BJ (cell line): ENCODE measurements around the gene RHBDD3. TPM values are rescaled to one million over a fixed set of nuclear protein-coding genes. Genes with fewer than 3 reads are reported as not detected.

Experiments used
- CTCF ChIA-PET: fragments of 350-600 bp; formaldehyde crosslinking; extraction: SDS; loops from one replicate; lab custom pipeline; 2021; ENCODE audit warnings: antibody characterized with exemption, inconsistent platforms; lab: Yijun Ruan, JAX
- POLR2A ChIA-PET: fragments of 300-600 bp; sonication (Branson Sonifier 250); formaldehyde crosslinking; extraction: SDS; loops from one replicate; lab custom pipeline; 2021; ENCODE audit warnings: antibody characterized with exemption; lab: Charles Lee
- DNase-seq: peaks from one replicate; pipeline ENCODE4 v3.0.0-alpha.2; 2011; ENCODE audit warnings: low read depth
- H3K27me3 ChIP-seq: 2 replicates; pipeline ENCODE4 v1.6.0; 2011; ENCODE audit warnings: low read length; ENCODE audit not compliant: control insufficient read depth, insufficient read depth
- H3K36me3 ChIP-seq: 2 replicates; pipeline ENCODE4 v1.5.1; 2011; ENCODE audit warnings: low read length; ENCODE audit not compliant: control insufficient read depth, insufficient read depth
- H3K4me3 ChIP-seq: 2 replicates; pipeline ENCODE4 v1.5.1; 2011; ENCODE audit warnings: low read depth, mild to moderate bottlenecking, control low read depth, low read length
- polyA plus RNA-seq: library from polyadenylated mRNA; depleted of rRNA; stranded (reverse); fragments of >200 nt; gene quantifications from 2 replicates; pipeline ENCODE4 v1.2.3, GENCODE V29; 2011
- TF ChIP-seq, protein P1 (sequence below): IDR thresholded peaks from 2 replicates; pipeline ENCODE4 v1.5.1; 2011; ENCODE audit warnings: low read depth, mild to moderate bottlenecking, control low read depth, inconsistent platforms, low read length, moderate library complexity; ENCODE audit not compliant: insufficient read depth

RHBDD3 gene
- polyA plus RNA-seq, 1 experiment: 15.6 TPM

- ChIA-PET CTCF (interaction anchor here (1.8 kb wide), 1 partner anchor 48 kb away, joined by 8 read pairs; no protein-coding TSS in a partner anchor), POLR2A (no interaction called here)
- Histone ChIP-seq H3K4me3 (no peak overlapping the region), H3K27me3 (peaks cover 14% of the 10 kb centered on the region), H3K36me3 (peaks cover 4% of the 10 kb centered on the region)
- DNase-seq: peak; percentile 88
- TF ChIP-seq, protein P1, sequence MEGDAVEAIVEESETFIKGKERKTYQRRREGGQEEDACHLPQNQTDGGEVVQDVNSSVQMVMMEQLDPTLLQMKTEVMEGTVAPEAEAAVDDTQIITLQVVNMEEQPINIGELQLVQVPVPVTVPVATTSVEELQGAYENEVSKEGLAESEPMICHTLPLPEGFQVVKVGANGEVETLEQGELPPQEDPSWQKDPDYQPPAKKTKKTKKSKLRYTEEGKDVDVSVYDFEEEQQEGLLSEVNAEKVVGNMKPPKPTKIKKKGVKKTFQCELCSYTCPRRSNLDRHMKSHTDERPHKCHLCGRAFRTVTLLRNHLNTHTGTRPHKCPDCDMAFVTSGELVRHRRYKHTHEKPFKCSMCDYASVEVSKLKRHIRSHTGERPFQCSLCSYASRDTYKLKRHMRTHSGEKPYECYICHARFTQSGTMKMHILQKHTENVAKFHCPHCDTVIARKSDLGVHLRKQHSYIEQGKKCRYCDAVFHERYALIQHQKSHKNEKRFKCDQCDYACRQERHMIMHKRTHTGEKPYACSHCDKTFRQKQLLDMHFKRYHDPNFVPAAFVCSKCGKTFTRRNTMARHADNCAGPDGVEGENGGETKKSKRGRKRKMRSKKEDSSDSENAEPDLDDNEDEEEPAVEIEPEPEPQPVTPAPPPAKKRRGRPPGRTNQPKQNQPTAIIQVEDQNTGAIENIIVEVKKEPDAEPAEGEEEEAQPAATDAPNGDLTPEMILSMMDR: no peak
These were observed 43.1 kb upstream of the RHBDD3 start for GRCh38 chr22:29310863-29311339.

- peaks cover 13% of the 10 kb centered on the region for H3K27me3 ChIP-seq
- DNase-seq: no peak
- ChIA-PET POLR2A (no interaction called here), CTCF (interaction anchor here (1.8 to 6.7 kb wide), 2 partner anchors 48 kb away, joined by 8 to 69 read pairs; no protein-coding TSS in a partner anchor)
- TF ChIP-seq, protein P1: no peak
- no peak overlapping the region for H3K4me3 ChIP-seq
- H3K36me3 ChIP-seq: peaks cover 4% of the 10 kb centered on the region
These were observed 42.5 kb upstream of the RHBDD3 start for GRCh38 chr22:29310065-29310862.

DNA sequence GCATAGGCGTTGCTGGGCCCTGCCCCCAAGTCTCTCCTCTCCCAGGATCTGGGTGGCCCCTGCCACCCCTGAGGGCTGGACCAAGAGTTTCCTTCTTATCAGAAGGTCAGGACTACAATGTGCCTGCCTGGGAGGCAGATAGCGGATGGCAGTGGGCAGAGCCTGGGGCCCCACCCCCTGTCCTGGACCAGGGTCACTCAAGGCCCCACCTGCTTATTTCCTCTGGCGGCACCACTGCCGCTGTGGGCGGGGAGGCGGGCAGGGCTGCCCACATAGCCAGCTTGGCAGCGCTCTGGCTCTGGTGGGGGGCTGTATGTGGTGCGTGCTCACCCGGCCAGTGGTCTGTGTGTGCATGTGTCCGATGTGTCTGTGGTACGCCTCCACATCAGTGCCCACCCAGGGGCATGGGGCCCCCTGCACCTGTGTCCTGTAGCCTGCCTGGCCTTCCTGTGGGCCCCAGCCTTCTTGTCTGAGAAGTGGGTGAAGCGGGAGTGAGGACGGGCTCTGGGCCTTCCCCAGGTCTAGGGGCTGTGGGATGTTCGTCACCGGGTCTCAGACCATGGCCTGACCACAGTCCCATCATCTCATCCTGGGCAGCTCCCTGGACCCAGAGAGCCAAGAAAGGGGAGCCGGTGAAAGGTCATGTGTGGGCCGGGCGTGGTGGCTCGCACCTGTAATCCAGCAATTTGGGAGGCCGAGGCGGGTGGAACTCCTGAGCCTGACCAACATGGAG is 41.7 kb upstream of the RHBDD3 start:
- Histone ChIP-seq H3K36me3 (peaks cover 4% of the 10 kb centered on the region), H3K4me3 (no peak overlapping the region), H3K27me3 (peaks cover 10% of the 10 kb centered on the region)
- no peak for DNase-seq
- CTCF ChIA-PET: interaction anchor here (6.7 kb wide), 1 partner anchor 48 kb away, joined by 69 read pairs; no protein-coding TSS in a partner anchor
- TF ChIP-seq, protein P1: no peak
- POLR2A ChIA-PET: no interaction called here

DNA sequence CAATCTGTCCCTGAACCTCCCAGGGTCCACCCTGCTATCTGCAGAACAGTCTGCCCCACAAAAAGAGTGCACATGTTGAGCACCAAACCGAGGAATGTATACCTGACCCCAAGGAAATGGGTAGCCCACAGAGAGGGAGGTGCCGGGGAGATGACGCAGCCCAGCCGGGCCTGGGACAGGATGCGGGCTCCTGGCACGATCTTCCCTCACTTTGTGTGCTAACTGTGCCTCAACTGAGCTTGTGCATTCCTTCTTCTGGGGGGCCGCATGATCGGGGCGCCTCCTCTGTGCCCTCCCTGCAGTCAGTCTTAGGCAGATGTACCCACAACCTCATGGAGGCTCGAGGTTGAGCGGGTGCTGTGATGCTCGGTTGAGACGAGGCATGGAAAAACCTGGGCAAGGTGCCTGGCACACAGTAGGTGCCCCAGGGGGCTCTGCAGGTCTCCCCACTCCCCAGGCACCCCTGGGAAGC is 41.0 kb upstream of the RHBDD3 start:
- no peak for DNase-seq
- ChIA-PET POLR2A (interaction anchor here (0.6 kb wide), 1 partner anchor 342 kb away, joined by 3 read pairs; no protein-coding TSS in a partner anchor), CTCF (interaction anchor here (6.7 kb wide), 1 partner anchor 49 kb away, joined by 69 read pairs; no protein-coding TSS in a partner anchor)
- Histone ChIP-seq H3K4me3 (peak overlapping the region; percentile 11; the same call in 1 of the 2 replicates), H3K36me3 (peaks cover 4% of the 10 kb centered on the region), H3K27me3 (peaks cover 3% of the 10 kb centered on the region)
- TF ChIP-seq, protein P1: no peak
